Frontal cortex (tissue), 4 donors: ENCODE results near the gene DNAH5. TPM values are rescaled to one million over a fixed set of nuclear protein-coding genes. Genes with fewer than 3 reads are reported as not detected.
"Not testable (repeated sequence)": the region's sequence is repeated elsewhere in the genome, so short reads cannot be mapped to it uniquely, and the experiment has no call there.

Source experiments
- DNase-seq, 2 donors: peaks; one replicate each; pipeline ENCODE4 v3.0.0; 2012; ENCODE audit warnings: low spot score in 2 of 2
- FAIRE-seq: peaks from 2 replicates; lab custom pipeline; 2012; peaks lifted over from hg19 to GRCh38; lab: Jason Lieb, UNC
- total RNA-seq: library from RNA; depleted of rRNA; stranded (reverse); fragments of >200 nt; gene quantifications from one replicate; pipeline ENCODE4 v1.2.3, GENCODE V29; 2014
- donor health status: control.
- donor health status: control.
- donor health status: control.

The DNAH5 gene
- total RNA-seq, 1 donor from 2014 or later = 3.7 TPM

DNA sequence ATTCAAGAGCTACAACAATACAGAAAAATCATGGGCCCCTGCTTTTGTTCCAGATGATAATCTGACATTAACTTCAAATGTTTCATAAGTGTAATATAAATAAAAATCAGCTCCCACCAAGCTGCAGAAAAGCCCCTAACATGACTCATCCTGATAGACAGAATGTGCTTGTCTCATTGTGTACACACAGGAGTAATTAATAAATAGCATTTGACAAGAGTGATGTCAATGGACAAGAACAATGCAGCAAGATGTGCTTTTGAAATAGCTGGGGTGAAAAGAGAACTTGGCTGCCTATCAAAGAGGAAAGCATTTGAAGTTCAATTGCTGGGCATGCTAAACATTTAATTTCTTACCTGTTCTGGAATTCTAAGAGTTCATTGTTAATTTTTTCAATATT, 79.2 kb downstream of the DNAH5 start:
- no peak for DNase-seq
- no peak for FAIRE-seq

DNA sequence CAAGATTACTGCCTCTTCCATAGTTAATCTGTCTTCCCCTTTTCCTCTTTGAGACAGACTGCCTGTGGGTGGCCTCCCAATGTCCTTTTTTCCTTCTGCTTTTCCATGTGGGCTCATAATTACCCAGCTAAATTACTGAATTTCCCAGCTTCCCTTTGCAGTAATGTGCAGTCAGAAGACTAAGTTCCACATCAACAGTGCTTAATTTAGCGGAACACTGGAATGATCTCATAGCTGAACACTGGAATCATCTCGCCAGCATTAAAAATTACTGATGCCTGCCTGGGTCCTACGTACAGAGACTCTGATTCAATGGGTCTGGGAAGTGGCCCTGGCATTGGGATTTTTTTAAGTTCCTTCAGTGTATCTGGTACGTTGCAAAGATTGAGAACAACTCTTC, 84.3 kb downstream of the DNAH5 start:
- no peak for FAIRE-seq
- no peak for DNase-seq

DNA sequence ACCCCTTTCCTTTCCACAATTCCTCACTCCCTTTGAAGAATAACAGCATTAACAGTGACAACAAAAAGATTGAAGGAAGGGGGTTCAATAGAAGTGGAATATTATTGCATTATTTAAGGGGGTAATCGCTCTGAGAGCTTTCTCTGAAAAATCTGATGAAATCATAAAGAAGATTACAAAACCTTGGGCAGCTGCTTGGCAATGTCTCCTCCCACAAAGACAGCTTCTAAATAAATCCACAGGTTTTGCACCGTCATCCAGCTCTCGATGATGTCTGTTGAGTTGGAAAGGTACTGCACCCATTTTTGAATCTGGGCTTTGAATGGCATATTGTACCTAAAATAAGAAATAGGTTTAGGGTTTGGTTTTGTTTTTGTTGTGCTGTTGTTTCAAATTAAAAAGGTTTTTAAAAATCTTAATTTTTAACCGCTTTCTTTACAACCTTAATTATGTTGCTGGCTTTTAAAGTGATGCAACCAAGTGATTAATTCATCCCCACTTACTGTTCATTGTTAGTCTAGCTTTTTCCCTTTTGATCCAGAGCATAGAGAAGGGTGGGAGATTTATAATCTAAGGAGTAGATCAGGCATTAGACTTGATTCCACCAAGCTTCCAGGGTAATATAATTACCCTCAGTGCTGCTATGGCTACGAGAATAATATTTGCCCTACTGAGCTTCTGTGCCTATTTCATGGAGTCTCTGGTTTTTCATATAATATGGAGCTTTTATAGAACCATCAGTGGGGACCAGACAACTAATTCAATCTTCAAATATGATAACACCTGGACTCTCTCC, 85.0 kb downstream of the DNAH5 start:
- FAIRE-seq (no peak), DNase-seq (no peak)

DNA sequence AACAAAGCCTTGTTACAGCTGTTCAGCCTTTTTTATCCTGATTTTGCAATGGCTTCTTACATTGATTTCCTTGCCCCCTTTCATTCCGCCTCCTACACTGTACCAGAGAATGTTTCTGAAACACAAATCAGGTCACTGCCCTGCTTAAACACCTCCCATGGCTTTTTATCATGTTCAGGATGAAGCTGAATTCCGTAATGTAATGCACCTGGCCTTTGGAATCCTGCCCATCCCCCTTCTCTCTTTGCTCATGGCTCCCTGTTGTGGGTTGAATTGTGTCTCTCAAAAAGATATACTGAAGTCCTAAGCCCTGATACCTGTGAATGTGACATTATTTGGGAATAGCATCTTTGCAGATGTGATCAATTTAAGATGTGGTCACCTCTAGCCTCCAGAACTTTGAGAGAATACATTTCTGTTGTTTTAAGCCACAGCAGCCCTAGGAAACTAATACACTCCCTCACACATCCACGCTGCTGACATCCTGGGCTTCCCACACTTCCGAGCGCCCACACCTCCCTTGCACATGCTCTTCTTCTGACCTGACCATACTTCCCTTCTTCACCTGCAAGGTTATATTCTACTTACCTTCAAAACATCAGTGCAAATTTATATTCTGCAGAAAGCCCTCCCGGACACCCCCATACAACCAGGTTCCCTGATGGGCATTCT, 101.2 kb downstream of the DNAH5 start:
- FAIRE-seq (no peak), DNase-seq (no peak)

DNA sequence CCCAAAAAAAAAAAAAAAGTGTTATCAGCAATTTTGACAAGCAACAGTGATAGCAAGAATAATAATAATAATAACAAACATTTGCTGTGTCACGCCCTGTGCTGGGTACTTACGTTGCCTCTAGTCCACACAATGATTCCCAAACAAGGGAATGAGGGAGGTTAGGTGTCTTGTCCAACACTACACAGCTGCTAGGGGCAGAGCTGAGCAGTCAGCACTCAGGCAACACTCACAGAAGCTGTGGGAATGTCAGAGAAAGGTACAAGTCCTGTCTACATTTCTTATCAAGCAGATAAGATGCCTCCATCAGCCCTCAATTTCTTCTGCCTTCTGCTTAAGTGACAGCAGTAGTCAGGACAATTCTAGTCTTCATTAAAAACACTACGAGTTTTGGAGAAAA, 111.0 kb downstream of the DNAH5 start:
- FAIRE-seq = no peak
- no peak for DNase-seq

DNA sequence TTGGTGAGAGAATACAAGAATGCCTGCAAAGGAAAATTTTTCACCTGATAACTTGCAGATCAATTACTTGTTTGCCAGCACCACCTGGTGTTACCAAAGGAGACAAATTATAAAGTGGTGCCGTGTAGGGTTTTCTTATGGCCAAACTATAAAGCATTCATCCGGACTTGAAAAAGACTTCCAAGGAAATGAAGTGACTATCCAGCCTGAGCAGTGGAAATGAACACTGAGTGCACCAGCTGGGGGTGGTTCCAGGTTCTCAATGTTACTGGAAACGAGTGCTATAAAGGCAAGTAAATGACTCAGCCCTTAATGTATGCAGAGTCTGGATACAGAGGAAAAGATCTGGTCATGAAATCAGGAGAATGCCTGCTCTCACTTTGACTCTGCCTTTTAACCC, 113.1 kb downstream of the DNAH5 start:
- no peak for FAIRE-seq
- DNase-seq = no peak

DNA sequence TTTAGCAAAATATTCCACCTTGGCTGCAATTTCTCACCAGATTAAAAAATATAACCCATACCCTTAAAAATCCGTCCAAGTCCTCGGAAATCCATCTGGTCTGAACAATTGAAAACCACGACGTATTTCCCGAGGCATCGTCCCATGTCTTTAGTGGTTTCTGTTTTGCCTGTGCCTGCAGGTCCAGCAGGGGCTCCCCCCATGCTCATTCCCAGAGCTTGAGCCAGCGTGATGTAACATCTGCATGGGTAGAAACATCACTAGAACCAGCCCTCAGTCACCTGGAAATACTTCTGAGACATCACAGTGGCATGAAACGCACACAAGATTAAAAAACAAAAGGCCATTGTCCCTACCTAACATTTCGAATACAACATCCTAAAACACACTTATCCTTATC, 114.0 kb downstream of the DNAH5 start:
- DNase-seq = no peak
- no peak for FAIRE-seq

DNA sequence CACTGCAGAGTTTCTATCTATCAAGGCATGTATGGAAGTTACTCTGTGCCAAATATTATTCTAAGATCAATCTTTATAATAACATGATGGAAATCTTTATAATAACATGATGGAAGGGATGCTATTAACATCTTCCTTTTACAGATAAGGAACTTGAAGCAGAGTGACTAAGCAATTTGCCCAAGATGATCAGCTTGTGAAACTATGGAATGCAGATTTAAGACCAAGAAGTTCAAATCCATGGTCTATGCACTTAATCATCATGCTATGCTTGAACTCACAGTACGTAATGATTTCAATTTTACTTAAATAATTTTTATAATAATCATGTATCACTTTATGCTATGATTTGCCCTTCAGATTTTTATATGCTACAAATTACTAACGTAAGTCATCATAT, 123.1 kb downstream of the DNAH5 start:
- no peak for FAIRE-seq

DNA sequence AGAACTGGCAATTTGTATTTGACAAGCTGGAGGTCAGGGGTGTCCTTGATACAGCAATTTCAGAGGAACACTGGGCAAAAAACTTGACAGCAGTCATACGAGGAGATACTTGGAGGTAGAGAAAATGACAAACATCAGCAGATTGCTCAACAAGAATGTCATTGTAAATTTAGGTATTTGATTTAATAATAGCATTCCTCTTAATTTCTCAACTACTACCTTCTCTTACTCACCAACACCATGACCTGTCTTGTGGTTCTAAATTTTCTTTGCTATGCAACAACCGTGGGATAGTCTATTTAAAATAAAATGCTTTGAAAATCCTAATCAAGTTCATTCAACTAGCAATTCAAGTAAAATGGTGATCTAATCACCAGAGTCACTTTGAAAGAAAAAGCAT, 128.4 kb downstream of the DNAH5 start:
- DNase-seq (no peak), FAIRE-seq (no peak)

More for the DNA sequence above, 123.1 kb downstream of the DNAH5 start:
- no peak for DNase-seq

DNA sequence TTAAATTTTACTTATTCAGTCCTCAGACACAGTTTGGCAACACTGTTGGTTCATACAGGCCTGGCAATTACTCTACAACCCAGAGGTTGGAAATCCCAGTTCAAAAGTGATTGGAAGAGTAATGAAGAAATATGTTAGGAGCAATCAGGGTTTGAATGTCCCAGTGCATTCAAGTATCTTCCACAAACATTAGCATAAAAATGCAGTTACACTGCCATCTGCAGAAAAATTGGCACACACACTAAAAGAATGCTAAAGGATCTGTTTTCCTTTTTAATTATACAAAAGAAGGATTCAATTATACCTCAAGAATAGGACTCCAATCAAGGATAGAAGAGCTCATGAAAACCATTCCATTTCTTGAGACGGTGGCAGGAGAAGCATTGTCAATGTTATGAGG, 130.2 kb downstream of the DNAH5 start:
- DNase-seq = no peak
- FAIRE-seq = no peak

DNA sequence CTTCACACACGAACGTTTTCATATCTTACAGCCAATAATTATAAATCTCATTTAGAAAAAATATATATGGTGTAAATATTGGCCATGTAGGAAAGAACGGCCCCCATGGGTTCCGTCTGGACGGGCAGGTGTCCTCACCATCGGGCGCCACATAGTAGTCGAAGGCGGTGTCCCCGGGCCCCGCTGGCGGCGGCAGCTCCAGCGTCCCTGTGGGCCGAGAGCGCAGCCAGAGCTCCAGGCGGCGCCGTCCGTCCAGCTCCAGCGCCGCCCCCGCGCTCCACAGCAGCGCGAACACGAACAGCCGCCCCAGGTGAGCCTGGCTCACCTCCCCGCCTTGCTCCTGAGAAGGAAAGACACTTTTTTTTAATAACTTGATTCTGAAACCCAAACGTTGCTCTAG, 134.6 kb downstream of the DNAH5 start:
- DNase-seq (no peak), FAIRE-seq (no peak)

DNA sequence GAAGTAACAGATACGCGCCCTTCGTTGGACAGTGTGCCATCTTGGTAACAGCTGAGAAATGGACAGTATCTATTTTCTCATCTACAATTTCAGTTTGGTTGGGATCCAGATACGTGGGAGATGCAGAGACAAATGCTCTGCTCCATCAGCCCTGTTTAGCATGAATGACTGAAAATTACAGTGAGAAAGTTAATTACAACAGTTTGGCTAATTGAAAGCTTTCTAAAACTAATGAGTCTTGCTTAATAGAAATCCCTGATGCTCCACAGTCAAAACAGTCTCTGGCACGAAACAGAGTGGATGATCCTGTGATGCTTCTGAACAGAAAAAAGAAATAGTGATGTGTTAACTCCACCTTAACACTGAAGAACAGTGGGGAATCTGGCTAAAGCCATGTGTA, 140.2 kb downstream of the DNAH5 start:
- no peak for DNase-seq

DNA sequence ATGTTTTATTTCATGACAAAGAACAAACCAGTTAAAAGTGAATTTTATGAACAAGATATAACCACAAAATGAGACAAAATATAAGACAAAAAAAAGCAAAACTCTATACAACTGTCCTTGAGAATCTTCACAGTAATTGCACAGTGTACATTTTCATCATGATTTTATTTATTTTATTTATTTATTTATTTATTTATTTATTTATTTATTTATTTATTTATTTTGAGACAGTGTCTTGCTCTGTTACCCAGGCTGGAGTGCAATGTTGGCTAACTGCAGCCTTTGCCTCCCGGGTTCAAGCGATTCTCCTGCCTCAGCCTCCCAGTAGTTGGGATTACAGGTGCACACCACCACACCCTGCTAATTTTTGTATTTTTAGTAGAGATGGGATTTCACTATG, 145.9 kb downstream of the DNAH5 start:
- peak; percentile 48 for FAIRE-seq
- DNase-seq = not testable (repeated sequence)

More for the DNA sequence above, 140.2 kb downstream of the DNAH5 start:
- FAIRE-seq = no peak

DNA sequence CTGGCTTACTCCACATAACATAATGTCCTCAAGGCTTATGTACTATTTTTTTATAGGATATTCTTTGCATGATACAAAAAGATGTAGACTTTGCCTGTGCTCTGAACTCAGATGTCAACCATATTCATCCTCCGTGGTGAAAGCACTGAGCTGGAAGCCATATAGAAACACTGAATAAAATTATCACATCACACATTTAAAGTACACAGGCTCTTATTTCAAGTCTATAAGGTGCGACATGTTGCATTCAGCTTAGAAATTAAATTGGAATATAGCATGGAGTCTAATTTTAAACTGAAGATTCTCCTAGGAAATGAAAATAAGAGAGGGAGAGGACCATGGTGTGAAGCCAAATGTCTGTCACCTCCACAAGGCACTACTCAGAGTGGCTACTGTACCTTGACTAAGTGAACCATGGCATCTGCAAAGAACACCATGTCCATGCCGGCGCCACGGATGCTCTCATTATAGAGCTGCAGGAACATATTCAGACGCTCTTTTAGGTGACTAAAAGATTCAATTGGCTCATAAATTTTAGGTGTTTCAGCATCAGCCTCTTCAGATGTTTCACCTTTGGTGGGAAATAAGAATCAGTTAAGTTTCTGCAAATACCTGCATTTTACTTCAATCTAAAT, 158.6 kb downstream of the DNAH5 start:
- DNase-seq (no peak), FAIRE-seq (no peak)

DNA sequence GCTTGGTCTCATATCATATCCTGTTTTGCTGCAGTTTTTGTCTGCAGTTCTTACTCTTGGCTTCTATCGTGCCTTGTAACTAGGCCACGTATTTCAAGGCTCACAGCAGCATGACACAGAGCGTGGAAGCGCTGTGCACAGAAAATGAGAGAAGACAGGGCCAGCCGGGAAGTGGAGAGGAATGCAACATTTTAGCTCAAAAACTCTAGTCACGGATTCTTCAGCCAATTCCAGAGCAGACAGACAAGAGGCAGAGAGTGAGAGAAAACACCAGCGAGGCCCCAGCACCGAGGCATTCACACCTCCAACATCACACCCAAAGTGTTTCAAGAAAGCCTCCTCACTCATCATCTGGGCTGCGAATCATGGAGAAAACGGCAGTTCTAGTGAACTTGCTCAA, 160.8 kb downstream of the DNAH5 start:
- DNase-seq = no peak
- no peak for FAIRE-seq

DNA sequence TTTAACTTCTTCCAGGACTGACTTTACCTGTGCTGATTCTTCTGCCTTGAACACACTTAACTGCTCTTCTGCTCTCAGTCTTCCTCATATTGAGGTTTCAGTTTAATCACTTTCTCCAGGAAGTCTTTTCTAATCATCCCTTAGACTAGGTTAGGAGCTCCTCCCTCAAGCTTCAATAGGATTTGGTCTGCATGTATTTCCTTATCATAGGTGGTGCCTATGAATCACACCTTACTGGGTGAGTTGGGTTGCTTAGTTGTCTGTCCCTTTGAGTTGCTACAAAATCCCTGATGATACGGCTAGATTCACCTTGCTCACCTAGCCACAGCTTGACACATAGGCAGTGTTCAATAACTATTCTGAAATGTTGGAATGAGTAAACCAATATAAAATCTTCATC, 164.4 kb downstream of the DNAH5 start:
- FAIRE-seq = no peak
- no peak for DNase-seq

DNA sequence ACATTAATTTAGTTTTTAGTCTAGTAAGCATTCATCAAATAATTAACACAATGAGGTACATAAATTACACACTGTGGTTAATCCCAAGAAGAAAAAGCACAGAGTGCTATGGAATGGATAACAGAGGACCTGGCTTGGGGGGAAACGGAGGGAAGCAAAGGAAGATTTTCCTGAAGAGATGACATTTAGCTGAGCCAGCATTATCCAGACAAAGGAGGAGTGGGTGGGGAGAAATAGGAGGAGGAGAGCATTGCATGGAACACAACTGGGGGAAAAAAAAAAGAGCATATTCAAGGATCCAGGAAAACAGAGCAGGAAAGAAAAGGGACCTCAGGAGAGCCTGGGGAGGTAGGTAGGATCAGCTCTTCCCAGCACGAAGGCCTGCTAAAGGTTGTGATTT, 170.8 kb downstream of the DNAH5 start:
- FAIRE-seq (no peak), DNase-seq (no peak)

DNA sequence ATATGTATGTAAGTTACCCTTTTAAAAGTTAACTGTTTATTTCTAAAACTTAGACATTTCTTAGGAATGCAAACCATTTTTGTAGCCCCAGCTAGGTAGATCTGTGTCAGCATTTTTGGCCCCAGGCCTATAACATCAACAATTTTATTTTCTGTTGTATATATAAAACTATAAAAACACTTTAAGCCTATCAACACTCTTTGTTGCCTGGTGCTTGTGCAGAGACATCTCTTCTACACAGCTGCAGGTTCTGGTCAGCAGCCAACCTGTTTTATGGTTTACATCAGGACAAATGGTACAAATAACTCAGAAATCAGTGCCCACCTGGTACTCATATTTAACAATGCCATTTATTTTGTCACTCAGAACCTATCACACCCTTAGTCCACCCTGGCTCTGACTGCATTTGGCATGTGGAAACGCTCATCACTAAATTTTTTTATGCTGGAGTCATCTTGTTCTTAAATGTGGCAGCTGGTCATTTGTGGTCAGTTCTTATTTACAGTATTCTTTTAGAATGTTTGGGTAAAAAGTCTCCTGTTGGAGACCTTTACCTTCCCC, 173.4 kb downstream of the DNAH5 start:
- FAIRE-seq = no peak
- no peak for DNase-seq

DNA sequence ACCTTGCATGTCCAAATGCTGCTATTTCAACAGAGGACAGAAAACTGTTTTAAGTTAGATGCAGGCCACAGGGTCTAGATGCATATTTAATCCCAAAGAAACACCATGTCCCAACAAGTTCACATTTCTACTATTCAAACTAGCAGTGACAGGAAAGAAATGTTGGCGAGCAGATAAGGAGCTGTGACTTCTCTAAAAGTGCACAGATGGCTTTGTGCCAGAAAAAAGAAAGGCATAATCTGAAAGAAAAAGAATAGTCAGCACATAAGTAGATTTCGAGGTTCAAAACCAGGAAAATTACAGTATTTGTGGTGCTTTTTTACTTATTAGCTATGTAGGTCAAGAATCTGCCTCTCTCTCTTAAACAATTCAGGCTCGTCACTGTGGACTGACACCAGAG, 178.3 kb downstream of the DNAH5 start:
- FAIRE-seq = no peak
- DNase-seq = no peak

DNA sequence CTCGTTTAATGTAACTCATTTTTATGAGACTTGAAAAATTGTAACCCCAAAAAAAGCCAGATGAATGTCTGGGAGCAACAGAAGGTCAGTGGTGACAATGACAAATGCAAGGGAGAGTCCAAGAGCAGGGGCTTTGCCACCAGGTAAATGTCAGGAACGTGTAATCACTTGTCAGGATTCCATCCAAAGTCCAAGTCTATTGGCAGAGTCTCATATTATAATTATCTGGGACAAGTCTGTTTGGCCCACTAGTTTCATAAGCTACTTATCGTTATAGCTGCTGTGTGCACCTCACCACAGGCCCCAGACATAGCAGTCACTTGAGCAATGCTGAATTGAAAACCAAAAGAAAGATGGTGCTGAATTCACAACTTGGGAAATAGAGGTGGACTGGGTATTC, 180.8 kb downstream of the DNAH5 start:
- DNase-seq = no peak
- no peak for FAIRE-seq

DNA sequence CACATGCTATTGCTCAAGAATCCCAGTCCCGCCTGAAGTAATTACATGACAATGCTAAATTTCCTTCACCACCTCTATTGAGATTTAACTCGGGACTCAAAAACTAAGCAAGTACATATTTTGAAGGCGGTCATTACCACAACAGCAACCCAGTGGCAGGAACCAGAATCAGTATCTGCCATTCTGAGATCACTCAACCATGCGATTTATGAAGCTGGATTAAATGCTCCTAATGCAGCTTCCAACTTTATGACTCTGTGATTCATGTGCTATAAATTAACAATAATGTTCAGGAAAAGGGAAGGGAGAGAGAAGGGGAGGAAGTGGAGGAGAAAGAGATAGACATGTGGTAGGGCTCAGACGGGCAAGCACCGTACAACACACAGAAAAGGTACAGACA, 194.7 kb downstream of the DNAH5 start:
- FAIRE-seq (no peak), DNase-seq (no peak)
